Neural crest cell (in vitro differentiated cells): Measurements from ENCODE around the gene TNKS2. TPM values are rescaled to one million over a fixed set of nuclear protein-coding genes. Genes with fewer than 3 reads are reported as not detected.

Experiments
- DNase-seq: peaks from one replicate; pipeline ENCODE4 v3.0.0; 2021; ENCODE audit warnings: low read depth, mixed read lengths, low spot score
- H3K27ac Mint-ChIP-seq: one replicate; pipeline ENCODE4 v1.8.0; 2021; ENCODE audit warnings: mild to moderate bottlenecking, mixed read lengths; ENCODE audit not compliant: unreplicated experiment
- H3K27me3 Mint-ChIP-seq: 2 replicates; pipeline ENCODE4 v1.8.0; 2021; ENCODE audit warnings: low read depth, mild to moderate bottlenecking, mixed read lengths
- H3K36me3 Mint-ChIP-seq: 2 replicates; pipeline ENCODE4 v1.8.0; 2021; ENCODE audit warnings: low read depth, mild to moderate bottlenecking, mixed read lengths
- H3K4me1 Mint-ChIP-seq: 2 replicates; pipeline ENCODE4 v1.8.0; 2021; ENCODE audit warnings: mixed read lengths
- H3K4me3 Mint-ChIP-seq: one replicate; pipeline ENCODE4 v1.8.0; 2021; ENCODE audit warnings: mild to moderate bottlenecking, mixed read lengths
- H3K9me3 Mint-ChIP-seq: 2 replicates; pipeline ENCODE4 v1.8.0; 2021; ENCODE audit warnings: mixed read lengths
- CTCF ChIP-seq: fragments of 200-600 bp; sonication (generic); conservative IDR thresholded peaks from 2 replicates; pipeline ENCODE4 v1.5.0; 2021; ENCODE audit warnings: antibody characterized with exemption, mild to moderate bottlenecking
- total RNA-seq: library from RNA; stranded (reverse); gene quantifications from 2 replicates; pipeline ENCODE4 v1.2.1, GENCODE V29; 2021

TNKS2 gene
- total RNA-seq, 1 donor from 2014 or later = 44.5 TPM

GRCh38 chr10:91761721-91762120 lies 36.5 kb upstream of the TNKS2 start:
- no peak overlapping the region for H3K27ac Mint-ChIP-seq

GRCh38 chr10:91762878-91763277 lies 35.3 kb upstream of the TNKS2 start:
- TF ChIP-seq CTCF = no peak
- Mint-ChIP-seq H3K4me3 (no peak overlapping the region), H3K27me3 (no peaks in the 10 kb centered on the region), H3K9me3 (peaks cover 27% of the 10 kb centered on the region), H3K36me3 (peaks cover 22% of the 10 kb centered on the region), H3K4me1 (no peaks in the 10 kb centered on the region), H3K27ac (no peak overlapping the region)
- DNase-seq = no peak

More at GRCh38 chr10:91761721-91762120, 36.5 kb upstream of the TNKS2 start:
- no peak for DNase-seq
- Mint-ChIP-seq H3K36me3 (peaks cover 22% of the 10 kb centered on the region), H3K4me1 (no peaks in the 10 kb centered on the region), H3K27me3 (no peaks in the 10 kb centered on the region), H3K9me3 (peaks cover 27% of the 10 kb centered on the region), H3K4me3 (no peak overlapping the region)
- no peak for TF ChIP-seq CTCF

GRCh38 chr10:91766676-91767075 lies 31.6 kb upstream of the TNKS2 start:
- Mint-ChIP-seq H3K27ac (no peak overlapping the region), H3K4me3 (no peak overlapping the region), H3K36me3 (peaks cover 17% of the 10 kb centered on the region), H3K27me3 (no peaks in the 10 kb centered on the region), H3K4me1 (no peaks in the 10 kb centered on the region), H3K9me3 (peaks cover 22% of the 10 kb centered on the region)
- DNase-seq = no peak
- no peak for TF ChIP-seq CTCF

GRCh38 chr10:91768123-91768522 lies 30.1 kb upstream of the TNKS2 start:
- Mint-ChIP-seq H3K27me3 (no peaks in the 10 kb centered on the region), H3K36me3 (peaks cover 10% of the 10 kb centered on the region), H3K4me3 (no peak overlapping the region), H3K9me3 (peaks cover 9% of the 10 kb centered on the region), H3K27ac (no peak overlapping the region), H3K4me1 (no peaks in the 10 kb centered on the region)
- no peak for DNase-seq
- no peak for TF ChIP-seq CTCF

GRCh38 chr10:91771907-91772306 lies 26.3 kb upstream of the TNKS2 start:
- H3K36me3 Mint-ChIP-seq = no peaks in the 10 kb centered on the region
- H3K4me1 Mint-ChIP-seq = no peaks in the 10 kb centered on the region
- H3K9me3 Mint-ChIP-seq = no peaks in the 10 kb centered on the region
- no peak overlapping the region for H3K27ac Mint-ChIP-seq
- H3K27me3 Mint-ChIP-seq = no peaks in the 10 kb centered on the region
- TF ChIP-seq CTCF = no peak
- H3K4me3 Mint-ChIP-seq = no peak overlapping the region
- no peak for DNase-seq

- Mint-ChIP-seq H3K36me3 (no peaks in the 10 kb centered on the region), H3K9me3 (no peaks in the 10 kb centered on the region), H3K27me3 (no peaks in the 10 kb centered on the region), H3K4me1 (no peaks in the 10 kb centered on the region), H3K4me3 (no peak overlapping the region), H3K27ac (no peak overlapping the region)
- no peak for TF ChIP-seq CTCF
- no peak for DNase-seq
These were observed 25.8 kb upstream of the TNKS2 start for GRCh38 chr10:91772461-91772860.
